NCI-H1436 treated with DMSO at 0.1 percent for 48 hours (cell line): ENCODE results near the gene C2.

Experiments used
- DNase-seq: peaks from one replicate; lab custom pipeline; 2025; lab: John Stamatoyannopoulos, UW

C2 gene

DNA sequence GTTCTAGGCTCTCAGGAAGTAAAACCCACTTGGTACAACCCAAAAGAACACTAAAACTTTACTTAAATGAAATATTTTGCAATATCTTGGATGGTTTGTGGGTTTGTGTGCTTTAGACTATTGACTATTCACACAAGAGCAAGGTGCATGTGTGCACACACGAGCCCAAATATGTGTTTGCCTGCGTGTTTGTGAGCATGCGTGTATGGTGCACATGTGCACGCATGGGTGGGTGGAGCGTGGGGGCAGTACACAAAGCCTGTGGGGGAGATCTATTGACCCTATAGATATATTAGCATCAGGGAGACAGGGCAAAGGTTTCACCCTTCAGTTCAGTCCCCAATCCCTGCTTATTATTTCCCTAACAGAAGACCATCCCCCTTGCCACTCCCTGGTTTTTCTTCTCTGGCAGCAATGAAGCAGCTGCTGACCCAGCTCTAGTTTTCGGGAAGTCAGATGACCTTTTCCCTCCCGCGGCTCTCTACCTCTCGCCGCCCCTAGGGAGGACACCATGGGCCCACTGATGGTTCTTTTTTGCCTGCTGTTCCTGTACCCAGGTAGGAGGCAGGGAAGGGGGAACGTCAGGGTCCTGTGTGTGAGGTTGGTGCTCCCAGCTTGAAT lies at the start of gene C2:
C2 (plus strand) TSS at position 476 of the 621 bp plus-strand sequence; CDS start at position 512, 36 bp downstream.
- no peak for DNase-seq

DNA sequence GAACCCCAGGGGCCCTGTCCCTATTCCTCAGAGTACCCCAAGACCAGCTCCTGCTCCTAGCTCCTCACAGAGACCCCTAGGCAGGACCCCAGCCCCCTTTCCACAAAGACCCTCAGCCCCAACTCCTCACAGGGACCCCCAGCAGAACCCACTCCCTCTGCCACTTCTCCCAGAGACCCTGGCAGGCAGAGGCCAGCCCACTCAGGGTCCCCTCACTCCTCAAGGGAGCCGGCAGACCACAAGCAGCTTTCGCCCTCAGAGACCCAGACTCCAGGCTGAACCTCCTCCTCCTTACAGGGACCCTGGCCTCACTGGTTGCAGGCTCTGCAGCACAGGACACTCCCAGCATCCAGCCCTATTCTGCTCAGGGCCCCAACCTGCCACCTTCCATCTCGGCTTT lies 49.3 kb upstream of the C2 start:
- no peak for DNase-seq

DNA sequence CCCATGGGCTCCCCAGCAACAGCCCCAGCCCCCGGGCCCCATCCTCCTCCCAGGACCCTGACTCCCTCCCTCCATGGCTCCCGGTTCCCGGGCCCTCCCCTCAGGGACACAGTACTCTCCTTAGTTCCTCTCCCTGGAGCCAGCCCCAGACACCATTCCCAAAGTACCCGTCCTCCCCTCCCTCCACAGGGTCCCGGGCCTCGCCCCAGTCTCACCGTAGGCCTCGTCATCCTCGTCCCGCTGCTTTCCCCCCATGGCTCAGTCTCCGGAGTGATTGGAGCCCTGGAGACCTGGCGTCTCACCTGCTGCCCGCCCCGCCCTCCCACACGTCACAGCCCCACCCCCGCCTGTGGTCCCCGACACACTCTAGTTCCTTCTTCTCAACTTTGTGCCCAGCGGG lies 48.8 kb upstream of the C2 start, which contains the start of gene SLC44A4:
SLC44A4 (minus strand) TSS at position 272 of the 400 bp plus-strand sequence; CDS start at position 255, 17 bp downstream.
- DNase-seq = no peak

DNA sequence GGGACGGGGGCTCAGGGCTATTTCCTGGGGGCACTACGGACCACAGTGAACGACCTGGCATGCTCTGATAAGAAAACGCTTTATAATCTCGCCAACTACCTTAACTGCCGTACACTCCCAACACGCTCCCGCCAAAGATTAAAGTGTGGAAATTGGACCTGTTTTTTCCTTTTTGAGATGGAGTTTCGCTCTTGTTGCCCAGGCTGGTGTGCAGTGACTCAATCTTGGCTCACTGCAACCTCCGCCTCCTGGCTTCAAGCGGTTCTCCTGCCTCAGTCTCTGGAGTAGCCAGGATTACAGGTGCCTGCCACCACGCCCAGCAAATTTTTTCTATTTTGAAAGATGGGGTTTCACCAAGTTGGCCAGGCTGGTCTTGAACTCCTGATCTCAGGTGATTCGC lies 48.4 kb upstream of the C2 start:
- no peak for DNase-seq

DNA sequence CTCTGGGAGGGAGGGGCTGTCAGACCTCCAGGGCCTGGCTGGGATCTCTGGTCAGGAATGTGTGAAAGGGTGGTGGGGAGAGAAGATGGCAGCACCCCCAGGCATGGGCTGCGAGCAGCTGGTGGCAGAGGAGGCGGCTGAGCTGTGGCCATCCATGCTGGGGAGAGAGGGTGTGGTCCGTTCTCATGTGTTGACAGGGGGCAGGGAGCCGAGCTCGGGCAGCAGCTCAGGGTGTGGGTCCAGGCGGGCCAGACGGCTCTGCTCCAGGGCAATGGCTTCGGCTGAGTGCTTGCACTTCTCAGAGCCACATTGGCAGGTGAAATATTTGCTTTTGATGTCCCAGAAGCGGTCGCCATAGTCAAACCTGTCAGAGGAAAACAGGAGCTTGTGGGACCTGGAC lies 47.6 kb upstream of the C2 start:
- no peak for DNase-seq

DNA sequence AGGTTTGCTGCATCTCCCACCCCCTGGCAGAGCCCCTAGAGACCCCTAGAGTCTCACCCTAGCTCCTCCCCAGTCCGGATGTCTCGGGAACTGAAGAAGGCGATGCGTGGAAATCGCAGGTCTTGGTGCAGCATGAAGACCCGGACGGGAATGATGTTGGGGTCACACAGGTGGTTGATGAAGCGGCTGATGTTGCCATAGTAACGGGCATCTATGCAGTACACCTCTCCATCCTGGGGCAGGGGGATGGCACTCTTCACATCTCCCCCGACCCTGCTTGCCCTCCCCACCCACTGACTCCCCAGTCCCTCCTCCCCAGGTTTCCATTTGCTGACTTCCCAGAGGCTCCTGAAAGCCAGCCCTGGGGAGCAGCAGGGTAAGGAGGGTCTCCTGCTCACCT lies 46.9 kb upstream of the C2 start:
- DNase-seq = no peak

DNA sequence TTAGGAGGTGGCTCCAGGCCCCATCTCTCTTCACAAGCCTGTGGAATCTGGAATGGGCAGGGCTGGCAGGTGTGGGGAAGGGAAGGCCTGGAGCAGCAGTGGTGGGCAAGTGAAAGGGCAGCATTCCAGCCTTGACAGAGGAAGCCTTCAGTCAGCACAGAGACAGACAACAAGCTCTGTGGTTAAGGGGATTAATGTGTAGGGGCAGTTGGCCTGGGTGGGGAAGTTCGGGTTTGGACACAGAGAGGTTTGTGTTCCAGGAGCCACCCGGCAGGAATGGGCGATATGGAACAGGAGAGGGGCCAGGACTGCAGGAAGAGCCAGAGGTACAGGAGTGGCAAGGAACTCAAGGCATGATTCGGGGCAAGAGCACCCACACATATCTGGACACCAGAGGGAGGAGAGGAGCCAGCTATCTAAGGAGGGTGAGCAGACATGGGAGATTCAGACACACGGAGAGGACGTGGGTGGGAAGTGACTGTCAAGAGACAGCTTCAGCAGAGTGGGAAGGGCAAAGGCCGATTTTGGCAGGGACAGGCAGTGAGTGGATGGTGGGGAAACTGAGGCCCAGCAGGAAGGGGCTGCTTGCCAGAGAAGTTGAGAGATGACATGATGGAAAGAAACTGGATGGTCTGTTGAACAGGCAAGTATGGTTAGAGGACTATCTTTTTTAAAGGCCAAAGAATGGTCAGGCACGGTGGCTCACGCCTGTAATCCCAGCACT lies 46.2 kb upstream of the C2 start:
- no peak for DNase-seq

DNA sequence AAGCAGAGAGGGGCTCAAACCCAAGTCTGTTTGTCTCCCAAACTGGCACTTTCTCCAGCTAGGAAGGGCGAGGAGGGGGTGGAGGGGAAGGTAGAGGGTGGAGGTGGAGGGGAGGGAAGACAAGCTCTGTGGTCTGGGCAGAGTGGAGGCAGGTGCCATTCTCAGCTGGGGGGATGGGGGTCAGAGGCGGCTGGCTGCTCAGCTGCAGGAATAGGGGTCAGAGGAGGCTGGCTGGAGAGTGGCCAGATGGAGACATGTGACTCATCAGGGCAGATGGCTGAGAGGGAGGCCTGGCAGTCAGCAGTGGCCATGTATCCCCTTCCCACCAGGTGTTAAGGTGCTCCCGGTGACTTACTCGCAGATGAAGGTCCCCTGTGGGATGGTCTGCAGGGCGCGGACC lies 45.2 kb upstream of the C2 start:
- DNase-seq = no peak

DNA sequence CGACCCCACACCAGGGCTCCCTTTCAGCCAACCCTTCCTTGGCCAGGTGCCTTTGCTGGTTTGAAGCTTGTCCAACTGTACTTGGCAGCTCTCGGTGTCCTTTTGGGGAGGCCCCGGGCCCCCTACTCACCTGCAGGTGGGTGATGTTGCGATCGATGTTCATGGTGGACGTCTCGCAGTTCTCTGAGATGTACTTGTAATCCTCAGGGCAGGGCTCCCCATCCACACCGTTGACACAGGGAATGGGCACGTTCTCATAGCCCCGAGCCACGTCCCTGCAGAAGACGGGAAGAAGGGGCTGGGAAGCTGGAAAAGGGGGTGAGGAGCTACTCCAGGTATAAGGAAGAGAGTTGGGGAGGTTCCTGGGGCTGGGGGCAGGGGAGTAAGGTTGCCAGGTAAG lies 43.8 kb upstream of the C2 start:
- DNase-seq = no peak

DNA sequence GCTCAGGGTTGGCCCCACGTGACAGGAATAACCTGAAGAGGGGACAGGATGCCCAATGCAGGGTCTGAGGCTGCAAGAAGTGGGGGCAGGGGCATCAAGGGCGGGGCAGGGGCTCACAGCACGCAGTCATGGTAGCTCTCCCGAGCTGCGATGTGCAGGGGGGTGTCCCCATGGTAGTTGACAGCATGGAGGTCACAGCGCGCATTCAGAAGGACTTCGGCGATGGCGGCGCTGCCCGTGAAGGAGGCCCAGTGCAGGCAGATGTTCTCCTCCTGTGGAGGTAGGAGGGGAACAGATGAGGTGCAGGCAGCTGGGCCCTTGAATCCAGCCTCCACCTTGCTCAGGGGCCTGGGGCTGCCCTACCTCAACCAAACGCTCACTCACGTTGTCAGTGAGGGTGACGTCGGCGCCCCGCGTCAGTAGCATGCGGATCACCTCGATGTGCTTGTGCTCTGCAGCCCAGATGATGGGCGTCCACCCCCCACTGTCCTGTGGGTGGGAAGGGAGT lies 42.9 kb upstream of the C2 start:
- DNase-seq = no peak

DNA sequence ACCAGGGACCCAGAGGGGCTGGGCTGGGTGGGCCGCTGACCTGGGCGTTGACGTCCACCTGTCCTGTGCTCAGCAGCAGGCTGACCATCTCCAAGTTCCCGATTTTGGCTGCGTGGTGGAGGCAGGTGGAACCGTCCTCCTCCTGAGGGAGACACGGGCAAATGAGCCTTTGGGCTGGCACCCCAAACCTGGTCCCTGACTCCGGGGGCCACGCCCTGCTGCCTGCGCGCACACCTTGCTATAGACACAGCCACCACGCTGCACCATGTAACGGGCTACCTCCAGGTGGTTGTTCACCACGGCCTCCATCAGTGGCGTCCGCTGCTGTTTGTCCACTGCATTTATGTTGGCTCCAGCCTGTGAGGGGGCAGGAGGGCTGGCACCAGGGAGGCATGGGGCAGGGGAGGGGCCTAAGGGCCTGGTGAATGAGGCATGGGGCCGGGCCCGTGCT lies 41.0 kb upstream of the C2 start:
- no peak for DNase-seq

DNA sequence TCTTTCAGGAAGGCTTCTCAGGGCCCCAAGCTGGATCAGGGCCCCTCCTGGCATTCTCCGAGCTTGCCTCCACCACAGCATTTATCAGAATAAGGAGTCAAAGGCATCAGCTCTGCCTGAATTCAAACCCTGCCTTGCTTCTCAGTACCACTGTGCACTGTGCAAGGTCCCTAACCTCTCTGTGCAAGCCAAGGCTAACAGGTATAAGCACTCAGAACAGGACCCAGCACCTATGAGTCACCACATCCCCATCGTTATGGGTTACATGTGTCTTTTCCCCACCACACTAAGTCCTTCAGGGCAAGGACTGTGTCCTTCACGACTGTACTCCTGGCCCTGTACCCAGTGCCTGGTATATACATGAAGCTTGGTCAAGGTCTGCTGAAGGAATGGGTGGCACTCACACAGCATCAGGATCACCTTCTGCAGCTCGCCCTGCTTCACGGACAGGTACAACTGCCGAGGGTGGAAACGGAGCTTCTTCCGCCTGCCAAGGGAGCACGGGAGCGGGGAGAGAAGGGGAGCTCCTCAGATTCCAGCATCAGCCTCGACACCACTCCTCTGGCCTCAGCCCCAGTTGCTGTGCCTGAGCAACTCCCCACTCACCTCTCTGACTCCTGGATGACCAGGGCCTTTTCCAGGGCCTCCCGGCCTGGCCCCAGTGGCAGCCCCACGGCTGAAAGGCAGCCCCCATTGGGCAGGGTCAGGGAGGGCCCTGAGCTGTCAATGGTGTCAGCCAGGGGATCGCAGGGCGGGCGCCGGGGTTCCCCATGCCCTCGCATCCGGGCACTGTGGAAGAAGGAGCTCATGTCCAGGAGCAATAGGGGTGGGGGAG lies 40.1 kb upstream of the C2 start:
- no peak for DNase-seq

DNA sequence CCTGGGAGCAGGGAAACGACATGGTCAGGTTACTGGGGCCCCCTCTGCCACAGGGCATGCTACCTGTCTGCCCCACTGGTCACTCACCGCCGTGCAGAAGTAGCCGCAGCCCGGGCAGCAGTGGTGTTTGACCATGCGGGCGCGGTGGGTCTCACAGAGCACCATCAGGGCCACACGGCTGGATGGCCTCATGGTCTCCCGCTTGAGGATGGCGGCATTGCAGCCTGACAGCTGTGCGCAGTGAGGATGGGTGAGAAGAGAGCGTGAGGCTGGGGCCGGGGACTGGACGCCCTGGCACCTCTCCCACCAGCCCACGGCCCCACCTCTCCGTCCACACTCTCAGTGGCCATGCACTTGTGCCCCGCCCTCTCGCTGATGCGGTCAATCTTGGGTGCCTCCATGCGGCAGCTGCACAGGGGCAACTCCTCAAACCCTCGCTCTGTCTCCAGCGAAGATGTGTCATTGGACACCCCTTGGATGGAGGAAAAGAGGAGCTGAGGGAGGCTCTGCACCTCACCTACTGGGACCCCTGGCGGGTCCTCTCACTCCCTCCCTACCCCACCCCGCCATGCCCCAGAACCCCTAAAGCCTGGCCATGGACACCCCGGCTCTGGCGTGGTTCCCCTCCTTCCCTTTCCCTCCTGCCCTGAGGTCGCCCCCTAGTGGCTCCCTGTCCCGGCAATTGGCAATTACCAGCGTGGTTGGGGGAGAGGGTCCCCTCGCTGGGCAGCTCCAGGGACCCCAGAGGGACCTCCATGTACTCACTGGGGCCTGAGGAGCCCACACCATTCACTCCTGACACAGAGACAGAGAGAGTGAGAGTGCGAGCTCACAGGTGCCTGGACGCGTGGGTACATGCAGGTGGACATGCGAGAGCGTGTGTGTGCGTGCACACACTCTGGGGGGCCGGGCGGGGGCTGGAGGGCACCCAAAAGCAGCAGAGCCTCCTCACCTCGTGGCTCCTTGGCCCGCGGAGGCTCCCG lies 39.0 kb upstream of the C2 start:
- DNase-seq = no peak

DNA sequence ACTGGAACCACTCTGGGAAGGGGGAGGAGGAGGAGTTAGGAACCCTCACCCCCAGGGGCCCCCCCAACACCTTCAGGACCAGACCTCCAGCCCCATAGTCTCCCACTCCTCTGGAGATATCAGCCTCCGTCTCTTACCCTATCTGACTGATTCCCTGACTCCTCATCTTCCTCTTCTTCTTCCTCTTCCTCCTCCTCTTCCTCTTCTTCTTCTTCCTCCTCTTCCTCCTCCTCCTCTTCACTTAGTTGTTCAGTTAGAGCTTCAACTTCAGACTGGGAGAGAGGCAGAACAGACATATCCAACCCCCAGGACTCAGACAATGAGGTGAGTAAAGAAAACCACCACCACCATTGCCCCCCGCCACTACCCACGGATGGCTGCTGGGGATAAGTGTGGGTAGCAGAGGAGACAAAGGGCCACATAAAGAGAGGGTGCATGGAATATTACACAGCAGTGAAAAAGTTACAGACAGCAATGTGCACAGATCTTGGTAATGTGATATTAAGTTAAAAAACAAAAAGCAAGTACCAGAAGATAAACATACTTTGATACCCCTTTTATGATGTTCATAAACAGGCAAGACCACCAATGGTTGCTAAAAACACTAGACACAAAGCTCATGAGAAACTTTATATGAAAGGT lies 38.1 kb upstream of the C2 start:
- no peak for DNase-seq

DNA sequence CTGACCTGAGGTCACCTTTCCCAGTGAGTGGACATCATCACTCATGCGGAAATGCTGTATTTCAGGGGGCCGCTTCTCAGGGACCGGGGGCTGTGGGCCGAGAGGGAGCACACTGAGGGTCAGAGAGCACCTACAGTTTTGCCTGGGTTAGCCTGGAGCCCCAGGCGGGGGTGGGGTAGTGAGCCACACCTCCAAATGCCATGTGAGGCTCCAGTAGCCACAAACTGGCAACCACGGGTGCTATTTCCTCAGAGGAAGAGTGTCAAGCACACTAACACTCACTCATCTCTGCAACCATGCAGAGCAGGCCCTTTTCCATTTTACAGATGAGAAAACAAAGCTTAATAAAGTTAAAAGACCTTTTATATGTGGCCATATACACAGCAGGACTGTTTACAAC lies 34.7 kb upstream of the C2 start:
- no peak for DNase-seq

DNA sequence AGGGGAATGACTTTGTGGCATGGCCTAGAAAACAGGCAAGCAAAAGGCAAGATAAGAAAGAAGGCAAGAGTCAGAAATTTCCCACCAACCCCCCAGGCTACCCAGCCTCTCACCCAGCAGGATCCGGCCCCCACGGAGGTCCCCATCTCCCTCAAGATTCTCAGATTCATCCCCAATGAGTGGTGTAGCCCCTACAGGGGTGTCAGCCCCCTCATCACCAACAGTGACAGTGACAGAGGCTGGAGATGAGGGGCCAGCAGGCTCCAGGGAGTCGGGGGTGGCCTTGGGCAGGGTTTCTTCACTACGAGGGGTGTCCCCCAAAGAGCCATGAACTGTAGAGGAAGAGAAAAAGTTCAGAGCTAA lies 31.0 kb upstream of the C2 start:
- DNase-seq = no peak

DNA sequence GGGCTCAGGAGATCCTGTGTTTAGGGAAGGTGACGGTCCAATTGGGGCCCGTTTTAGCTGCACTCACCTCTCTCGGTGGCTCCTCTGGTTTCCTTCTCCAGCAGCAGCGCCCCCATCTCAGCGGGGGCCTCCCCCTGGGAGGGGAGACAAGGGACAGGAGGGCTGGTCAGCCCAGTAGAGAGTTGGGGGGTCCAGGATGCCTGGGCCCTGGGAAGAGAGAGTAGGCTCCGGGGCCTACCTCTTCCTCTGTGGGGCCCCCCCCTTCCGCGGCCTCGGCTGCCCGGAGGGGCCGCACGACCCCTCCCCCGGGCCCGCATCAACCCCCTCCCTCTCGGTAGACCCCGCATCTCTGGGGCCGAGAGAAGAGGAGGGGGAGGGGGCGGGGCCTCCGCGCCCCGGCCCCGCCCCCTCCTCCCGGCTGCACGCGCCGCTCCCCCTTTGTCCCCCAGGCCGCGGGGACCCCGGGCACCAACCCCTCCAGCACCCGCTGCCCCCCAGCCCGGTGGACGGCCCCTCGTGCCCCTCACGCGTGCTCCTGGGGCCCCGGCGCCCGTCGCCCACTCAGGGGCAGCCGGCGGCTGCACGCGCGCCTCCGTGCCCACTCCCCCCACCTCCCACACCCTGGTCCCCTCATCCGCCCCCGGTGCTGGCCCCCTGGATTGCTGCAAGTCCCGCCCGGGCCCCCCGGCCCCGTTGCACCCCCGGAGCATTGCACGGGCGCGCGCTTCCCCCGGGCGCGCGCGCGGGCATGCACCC lies 30.5 kb upstream of the C2 start:
- DNase-seq = no peak

DNA sequence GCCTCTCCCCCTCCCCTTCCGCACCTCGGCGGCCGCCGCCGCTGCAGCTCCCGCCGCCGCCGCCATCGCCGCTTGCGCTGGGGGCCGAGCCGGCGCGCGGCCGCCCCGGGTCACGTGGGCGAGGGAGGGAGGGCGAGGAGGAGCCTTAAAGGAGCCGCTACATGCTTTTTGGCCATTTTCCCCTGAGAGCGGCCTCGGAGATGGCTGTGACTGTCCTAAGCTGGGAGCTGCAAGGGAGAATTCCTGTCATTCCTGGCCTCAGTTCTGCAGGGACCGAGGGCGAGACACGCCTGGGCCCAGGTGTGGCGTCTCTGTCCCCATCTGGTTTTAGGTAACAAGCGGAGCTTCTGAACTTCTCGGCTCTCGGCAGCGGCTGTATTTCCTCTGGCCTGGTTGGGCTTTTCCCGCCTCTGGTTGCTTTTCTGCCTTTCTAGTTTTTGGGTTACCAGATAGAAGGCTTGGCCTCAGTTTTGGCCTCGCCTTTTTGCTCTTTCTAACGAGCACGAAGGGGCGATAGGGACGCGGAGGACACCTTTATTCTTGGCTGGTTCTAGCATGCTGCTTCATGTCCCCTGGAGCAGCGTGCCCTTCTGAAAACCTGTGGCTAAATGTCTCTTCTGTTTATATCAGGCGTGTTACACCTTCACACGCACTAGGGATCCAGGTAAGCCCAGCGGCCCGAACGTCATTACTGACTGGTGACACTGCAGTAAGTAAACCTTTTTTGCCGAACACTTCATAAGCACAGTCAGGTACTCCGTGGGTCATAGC lies 29.7 kb upstream of the C2 start, which contains the start of gene EHMT2:
EHMT2 (minus strand) TSS at position 87 of the 771 bp plus-strand sequence; CDS start at position 66, 21 bp downstream.
- no peak for DNase-seq

DNA sequence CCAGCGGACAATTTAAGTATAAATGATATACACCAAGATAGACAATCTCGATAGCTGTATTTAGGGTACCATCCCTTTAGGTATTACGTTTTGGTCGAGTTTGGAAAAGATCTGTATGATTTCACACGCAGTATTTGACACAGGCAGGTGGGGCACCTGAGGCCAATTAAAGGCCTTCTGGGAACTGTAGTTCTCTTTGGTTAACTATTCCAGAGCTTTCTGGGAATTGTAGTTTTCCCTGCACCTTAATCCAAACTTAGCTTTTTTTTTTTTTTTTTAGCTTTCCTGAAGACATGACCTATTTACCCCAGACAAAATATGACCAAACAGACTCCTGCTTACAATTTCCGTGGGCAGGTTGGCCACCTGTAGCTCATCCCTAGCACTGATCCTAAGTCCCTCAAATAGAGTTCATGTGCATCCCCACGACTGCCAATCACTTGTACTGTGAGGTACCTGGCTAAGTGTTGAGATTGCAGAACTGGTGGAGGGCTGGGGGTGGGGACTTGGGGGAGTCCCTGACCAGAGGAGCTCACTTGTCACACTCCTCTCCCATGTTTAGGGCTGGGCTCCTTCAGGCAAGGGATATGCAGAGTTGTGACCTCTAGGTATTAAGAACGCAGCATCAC lies 29.0 kb upstream of the C2 start:
- DNase-seq = peak; percentile 22
